ENCODE results near the gene MAD2L1BP.

Gene MAD2L1BP

GRCh38 chr6:43625393-43625992, 10.1 kb upstream of the MAD2L1BP start:
- CTCF ChIA-PET, result interaction anchor here (1.1 kb wide), 1 partner anchor 11 kb away, joined by 4 read pairs; no protein-coding TSS in a partner anchor
- Histone ChIP-seq H3K4me1 (ENCODE audit: control extremely low read depth in 1 of 4, control insufficient read depth in 4 of 4, insufficient read depth in 4 of 4, low read length in 3 of 4) (peaks cover 4 to 29% (median 22%) of the 10 kb centered on the region in 4 experiments), H3K9me3 (ENCODE audit: control extremely low read depth in 1 of 5, control insufficient read depth in 4 of 5, insufficient read depth in 2 of 5, low read depth in 1 of 5, low read length in 4 of 5) (no peaks in the 10 kb centered on the region), H3K4me3 (ENCODE audit: control insufficient read depth in 1 of 7, extremely low read depth in 1 of 7, insufficient read depth in 4 of 7, low read depth in 2 of 7, low read length in 6 of 7) (no peak overlapping the region), H3K36me3 (ENCODE audit: control insufficient read depth in 4 of 4, insufficient read depth in 4 of 4, low read length in 3 of 4) (peaks cover 9 to 69% (median 54%) of the 10 kb centered on the region in 4 experiments), H3K27me3 (replicated peaks in 2 of 5; ENCODE audit: control insufficient read depth in 4 of 5, insufficient read depth in 5 of 5, low read length in 4 of 5) (no peaks in the 10 kb centered on the region), H3K27ac (ENCODE audit: insufficient read depth in 1 of 2, low read depth in 1 of 2, low read length in 2 of 2, poor library complexity in 1 of 2, severe bottlenecking in 2 of 2) (peak overlapping the region in 1 of 2 experiments; percentile 92)
- POLR2A ChIA-PET, result interaction anchor here (1.0 kb wide), 1 partner anchor 10 kb away, joined by 3 read pairs; the partner anchor contains the start of gene MAD2L1BP
- WGBS (ENCODE audit: insufficient coverage), result 98% methylated on average over 14 of the region's 16 CpGs
- DNase-seq, result no peak

- H3K4me1 ChIP-seq (ENCODE audit: control extremely low read depth in 1 of 4, control insufficient read depth in 4 of 4, insufficient read depth in 4 of 4, low read length in 3 of 4), result peaks cover 4 to 36% (median 28%) of the 10 kb centered on the region in 4 experiments
- ChIA-PET CTCF (no interaction called here), POLR2A (no interaction called here)
- DNase-seq, result peak in 2 of 3 donors; percentile 17 to 23
- no peaks in the 10 kb centered on the region for H3K9me3 ChIP-seq (ENCODE audit: control extremely low read depth in 1 of 5, control insufficient read depth in 4 of 5, insufficient read depth in 2 of 5, low read depth in 1 of 5, low read length in 4 of 5)
- H3K27ac ChIP-seq (ENCODE audit: insufficient read depth in 1 of 2, low read depth in 1 of 2, low read length in 2 of 2, poor library complexity in 1 of 2, severe bottlenecking in 2 of 2), result peak overlapping the region; percentile 10 to 92
- H3K36me3 ChIP-seq (ENCODE audit: control insufficient read depth in 4 of 4, insufficient read depth in 4 of 4, low read length in 3 of 4), result peaks cover 7 to 52% (median 39%) of the 10 kb centered on the region in 4 experiments
- H3K27me3 ChIP-seq (replicated peaks in 2 of 5; ENCODE audit: control insufficient read depth in 4 of 5, insufficient read depth in 5 of 5, low read length in 4 of 5), result no peaks in the 10 kb centered on the region
- WGBS (ENCODE audit: insufficient coverage), result 72% methylated on average over 4 of the region's 5 CpGs
- H3K4me3 ChIP-seq (ENCODE audit: control insufficient read depth in 1 of 7, extremely low read depth in 1 of 7, insufficient read depth in 4 of 7, low read depth in 2 of 7, low read length in 6 of 7), result peak overlapping the region in 2 of 7 experiments; percentile 28 to 99
Observed at GRCh38 chr6:43627008-43627825, 8.4 kb upstream of the MAD2L1BP start.

- DNase-seq, result peak in 2 of 3 donors; percentile 57 to 72
- H3K9me3 ChIP-seq (ENCODE audit: control extremely low read depth in 1 of 5, control insufficient read depth in 4 of 5, insufficient read depth in 2 of 5, low read depth in 1 of 5, low read length in 4 of 5), result no peaks in the 10 kb centered on the region
- peak overlapping the region; percentile 82 to 99 (median 92) for H3K4me3 ChIP-seq (ENCODE audit: control insufficient read depth in 1 of 7, extremely low read depth in 1 of 7, insufficient read depth in 4 of 7, low read depth in 2 of 7, low read length in 6 of 7)
- POLR2A ChIA-PET, result interaction anchor here (0.6 kb wide), 1 partner anchor 497 kb away, joined by 3 read pairs; no protein-coding TSS in a partner anchor
- CTCF ChIA-PET, result no interaction called here
- H3K36me3 ChIP-seq (ENCODE audit: control insufficient read depth in 4 of 4, insufficient read depth in 4 of 4, low read length in 3 of 4), result peaks cover 7 to 40% (median 27%) of the 10 kb centered on the region in 4 experiments
- 6% methylated on average over 10 of the region's 25 CpGs for WGBS (ENCODE audit: insufficient coverage)
- H3K4me1 ChIP-seq (ENCODE audit: control extremely low read depth in 1 of 4, control insufficient read depth in 4 of 4, insufficient read depth in 4 of 4, low read length in 3 of 4), result peaks cover 4 to 36% (median 28%) of the 10 kb centered on the region in 4 experiments
- peak overlapping the region; percentile 78 to 92 for H3K27ac ChIP-seq (ENCODE audit: insufficient read depth in 1 of 2, low read depth in 1 of 2, low read length in 2 of 2, poor library complexity in 1 of 2, severe bottlenecking in 2 of 2)
- H3K27me3 ChIP-seq (replicated peaks in 2 of 5; ENCODE audit: control insufficient read depth in 4 of 5, insufficient read depth in 5 of 5, low read length in 4 of 5), result no peaks in the 10 kb centered on the region
Observed at GRCh38 chr6:43628393-43629103, 7.1 kb upstream of the MAD2L1BP start.

- WGBS (ENCODE audit: insufficient coverage), result 0% methylated on average over 23 of the region's 46 CpGs
- Histone ChIP-seq H3K27me3 (replicated peaks in 2 of 5; ENCODE audit: control insufficient read depth in 4 of 5, insufficient read depth in 5 of 5, low read length in 4 of 5) (no peaks in the 10 kb centered on the region), H3K27ac (ENCODE audit: insufficient read depth in 1 of 2, low read depth in 1 of 2, low read length in 2 of 2, poor library complexity in 1 of 2, severe bottlenecking in 2 of 2) (peak within 1 kb of the TSS; percentile 78 to 92), H3K4me1 (ENCODE audit: control extremely low read depth in 1 of 4, control insufficient read depth in 4 of 4, insufficient read depth in 4 of 4, low read length in 3 of 4) (peaks cover 4 to 36% (median 28%) of the 10 kb centered on the region in 4 experiments), H3K4me3 (ENCODE audit: control insufficient read depth in 1 of 7, extremely low read depth in 1 of 7, insufficient read depth in 4 of 7, low read depth in 2 of 7, low read length in 6 of 7) (peak within 1 kb of the TSS; percentile 82 to 99 (median 92)), H3K36me3 (ENCODE audit: control insufficient read depth in 4 of 4, insufficient read depth in 4 of 4, low read length in 3 of 4) (peaks cover 6 to 34% (median 21%) of the 10 kb centered on the region in 4 experiments), H3K9me3 (ENCODE audit: control extremely low read depth in 1 of 5, control insufficient read depth in 4 of 5, insufficient read depth in 2 of 5, low read depth in 1 of 5, low read length in 4 of 5) (no peaks in the 10 kb centered on the region)
- ChIA-PET POLR2A (interaction anchor here (0.6 kb wide), 1 partner anchor 496 kb away, joined by 3 read pairs; no protein-coding TSS in a partner anchor), CTCF (interaction anchor here (0.7 to 2.9 kb wide), 6 partner anchors 15 to 36 kb away, joined by 3 to 9 read pairs (median 4); no protein-coding TSS in a partner anchor)
- peak; percentile 97 to 99 (median 98) for DNase-seq
Observed at GRCh38 chr6:43629104-43629504, 6.5 kb upstream of the MAD2L1BP start, which contains the start of gene GTPBP2. GTPBP2 (minus strand) TSS chr6:43629264; CDS start chr6:43629162, 102 bp downstream.

- H3K4me1 ChIP-seq (ENCODE audit: control extremely low read depth in 1 of 4, control insufficient read depth in 4 of 4, insufficient read depth in 4 of 4, low read length in 3 of 4), result peaks cover 4 to 36% (median 28%) of the 10 kb centered on the region in 4 experiments
- CTCF ChIA-PET, result interaction anchor here (0.7 to 2.9 kb wide), 6 partner anchors 14 to 36 kb away, joined by 3 to 9 read pairs (median 4); no protein-coding TSS in a partner anchor
- 0% methylated on average over 28 of the region's 41 CpGs for WGBS (ENCODE audit: insufficient coverage)
- DNase-seq, result peak; percentile 96 to 99 (median 98)
- H3K9me3 ChIP-seq (ENCODE audit: control extremely low read depth in 1 of 5, control insufficient read depth in 4 of 5, insufficient read depth in 2 of 5, low read depth in 1 of 5, low read length in 4 of 5), result no peaks in the 10 kb centered on the region
- no peaks in the 10 kb centered on the region for H3K27me3 ChIP-seq (replicated peaks in 2 of 5; ENCODE audit: control insufficient read depth in 4 of 5, insufficient read depth in 5 of 5, low read length in 4 of 5)
- H3K4me3 ChIP-seq (ENCODE audit: control insufficient read depth in 1 of 7, extremely low read depth in 1 of 7, insufficient read depth in 4 of 7, low read depth in 2 of 7, low read length in 6 of 7), result peak overlapping the region; percentile 65 to 99 (median 89)
- POLR2A ChIA-PET, result no interaction called here
- peak overlapping the region; percentile 58 to 92 for H3K27ac ChIP-seq (ENCODE audit: insufficient read depth in 1 of 2, low read depth in 1 of 2, low read length in 2 of 2, poor library complexity in 1 of 2, severe bottlenecking in 2 of 2)
- H3K36me3 ChIP-seq (ENCODE audit: control insufficient read depth in 4 of 4, insufficient read depth in 4 of 4, low read length in 3 of 4), result peaks cover 3 to 28% (median 16%) of the 10 kb centered on the region in 4 experiments
Observed at GRCh38 chr6:43629505-43630300, 5.9 kb upstream of the MAD2L1BP start.

Data from common myeloid progenitor, CD34-positive (primary cell).